Measurements from ENCODE around the gene C22orf15. TPM values are rescaled to one million over a fixed set of nuclear protein-coding genes. Genes with fewer than 3 reads are reported as not detected.

C22orf15 gene
- total and polyA plus RNA-seq, 9 of the 15 experiments (the other 6 are each of a cell fraction or from before 2014, with no cell fraction given): 0.07 TPM; not detected in 8

DNA sequence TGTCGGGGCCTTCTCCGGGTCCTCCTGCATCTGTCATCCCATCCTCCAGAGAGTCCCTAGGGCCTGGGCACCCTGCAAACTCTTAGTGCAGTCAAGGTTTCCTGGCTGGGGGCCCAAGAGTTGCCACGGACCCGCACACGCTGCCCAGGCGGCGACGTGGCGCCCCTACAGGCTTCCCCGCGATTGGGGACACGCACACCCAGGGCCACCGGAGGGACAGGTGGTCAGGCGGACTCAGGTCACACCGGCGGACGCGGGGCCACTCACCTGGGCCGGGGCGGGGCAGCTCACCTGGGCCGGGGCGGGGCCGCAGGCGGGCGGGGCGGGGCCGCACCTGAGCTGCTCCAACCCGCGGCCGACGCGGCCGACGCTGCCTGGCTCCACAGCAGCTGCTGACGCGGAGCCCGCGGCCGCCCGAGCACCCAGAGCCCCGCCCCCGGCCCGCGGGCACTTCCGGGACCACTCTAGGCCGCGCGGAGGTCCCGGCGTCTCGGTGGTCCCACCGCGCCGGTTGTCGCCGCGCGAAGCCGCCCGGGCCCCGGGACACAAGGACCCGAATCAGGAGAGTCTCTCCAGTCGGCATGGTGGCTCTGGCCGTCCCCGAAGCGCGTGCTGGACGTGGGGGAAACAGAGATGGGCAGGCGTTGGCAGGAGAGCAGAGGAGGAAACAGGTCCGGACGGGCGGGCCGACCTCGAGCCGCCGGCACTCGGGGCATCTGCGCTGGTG, 11.9 kb upstream of the C22orf15 start, which contains the start of gene ZNF70 (continued):
- TF ChIP-seq, protein P1, sequence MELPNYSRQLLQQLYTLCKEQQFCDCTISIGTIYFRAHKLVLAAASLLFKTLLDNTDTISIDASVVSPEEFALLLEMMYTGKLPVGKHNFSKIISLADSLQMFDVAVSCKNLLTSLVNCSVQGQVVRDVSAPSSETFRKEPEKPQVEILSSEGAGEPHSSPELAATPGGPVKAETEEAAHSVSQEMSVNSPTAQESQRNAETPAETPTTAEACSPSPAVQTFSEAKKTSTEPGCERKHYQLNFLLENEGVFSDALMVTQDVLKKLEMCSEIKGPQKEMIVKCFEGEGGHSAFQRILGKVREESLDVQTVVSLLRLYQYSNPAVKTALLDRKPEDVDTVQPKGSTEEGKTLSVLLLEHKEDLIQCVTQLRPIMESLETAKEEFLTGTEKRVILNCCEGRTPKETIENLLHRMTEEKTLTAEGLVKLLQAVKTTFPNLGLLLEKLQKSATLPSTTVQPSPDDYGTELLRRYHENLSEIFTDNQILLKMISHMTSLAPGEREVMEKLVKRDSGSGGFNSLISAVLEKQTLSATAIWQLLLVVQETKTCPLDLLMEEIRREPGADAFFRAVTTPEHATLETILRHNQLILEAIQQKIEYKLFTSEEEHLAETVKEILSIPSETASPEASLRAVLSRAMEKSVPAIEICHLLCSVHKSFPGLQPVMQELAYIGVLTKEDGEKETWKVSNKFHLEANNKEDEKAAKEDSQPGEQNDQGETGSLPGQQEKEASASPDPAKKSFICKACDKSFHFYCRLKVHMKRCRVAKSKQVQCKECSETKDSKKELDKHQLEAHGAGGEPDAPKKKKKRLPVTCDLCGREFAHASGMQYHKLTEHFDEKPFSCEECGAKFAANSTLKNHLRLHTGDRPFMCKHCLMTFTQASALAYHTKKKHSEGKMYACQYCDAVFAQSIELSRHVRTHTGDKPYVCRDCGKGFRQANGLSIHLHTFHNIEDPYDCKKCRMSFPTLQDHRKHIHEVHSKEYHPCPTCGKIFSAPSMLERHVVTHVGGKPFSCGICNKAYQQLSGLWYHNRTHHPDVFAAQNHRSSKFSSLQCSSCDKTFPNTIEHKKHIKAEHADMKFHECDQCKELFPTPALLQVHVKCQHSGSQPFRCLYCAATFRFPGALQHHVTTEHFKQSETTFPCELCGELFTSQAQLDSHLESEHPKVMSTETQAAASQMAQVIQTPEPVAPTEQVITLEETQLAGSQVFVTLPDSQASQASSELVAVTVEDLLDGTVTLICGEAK (IDR thresholded peaks at IDR 0.05): peak; percentile 47; the same call in 1 of the 2 replicates
- TF ChIP-seq, protein P1 (CRISPR knock-in tag; IDR thresholded peaks at IDR 0.05): no peak
- peak; percentile 93 for TF ChIP-seq GABPA (tag; conservative IDR thresholded peaks at IDR 0.05; ENCODE audit: low read depth)
- TF ChIP-seq, protein P2, sequence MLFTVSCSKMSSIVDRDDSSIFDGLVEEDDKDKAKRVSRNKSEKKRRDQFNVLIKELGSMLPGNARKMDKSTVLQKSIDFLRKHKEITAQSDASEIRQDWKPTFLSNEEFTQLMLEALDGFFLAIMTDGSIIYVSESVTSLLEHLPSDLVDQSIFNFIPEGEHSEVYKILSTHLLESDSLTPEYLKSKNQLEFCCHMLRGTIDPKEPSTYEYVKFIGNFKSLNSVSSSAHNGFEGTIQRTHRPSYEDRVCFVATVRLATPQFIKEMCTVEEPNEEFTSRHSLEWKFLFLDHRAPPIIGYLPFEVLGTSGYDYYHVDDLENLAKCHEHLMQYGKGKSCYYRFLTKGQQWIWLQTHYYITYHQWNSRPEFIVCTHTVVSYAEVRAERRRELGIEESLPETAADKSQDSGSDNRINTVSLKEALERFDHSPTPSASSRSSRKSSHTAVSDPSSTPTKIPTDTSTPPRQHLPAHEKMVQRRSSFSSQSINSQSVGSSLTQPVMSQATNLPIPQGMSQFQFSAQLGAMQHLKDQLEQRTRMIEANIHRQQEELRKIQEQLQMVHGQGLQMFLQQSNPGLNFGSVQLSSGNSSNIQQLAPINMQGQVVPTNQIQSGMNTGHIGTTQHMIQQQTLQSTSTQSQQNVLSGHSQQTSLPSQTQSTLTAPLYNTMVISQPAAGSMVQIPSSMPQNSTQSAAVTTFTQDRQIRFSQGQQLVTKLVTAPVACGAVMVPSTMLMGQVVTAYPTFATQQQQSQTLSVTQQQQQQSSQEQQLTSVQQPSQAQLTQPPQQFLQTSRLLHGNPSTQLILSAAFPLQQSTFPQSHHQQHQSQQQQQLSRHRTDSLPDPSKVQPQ (CRISPR knock-in tag; IDR thresholded peaks at IDR 0.05; ENCODE audit: borderline replicate concordance): no peak
- TF ChIP-seq RAD21 (CRISPR knock-in tag; conservative IDR thresholded peaks at IDR 0.05 in 1 of 2, IDR thresholded peaks at IDR 0.05 in 1 of 2): peak in 1 of 2 experiments; percentile 22; a peak in 1 of 4 replicates
- TF ChIP-seq MAZ (CRISPR knock-in tag; conservative IDR thresholded peaks at IDR 0.05 in 1 of 2, IDR thresholded peaks at IDR 0.05 in 1 of 2): peak in 1 of 2 experiments; percentile 17; a peak in 1 of 4 replicates
- TF ChIP-seq NR2C2 (CRISPR knock-in tag; IDR thresholded peaks at IDR 0.05): no peak
- TF ChIP-seq NR2C2 (tag; IDR thresholded peaks at IDR 0.05): peak; percentile 49; the same call in 1 of the 2 replicates
- TF ChIP-seq, protein P3, sequence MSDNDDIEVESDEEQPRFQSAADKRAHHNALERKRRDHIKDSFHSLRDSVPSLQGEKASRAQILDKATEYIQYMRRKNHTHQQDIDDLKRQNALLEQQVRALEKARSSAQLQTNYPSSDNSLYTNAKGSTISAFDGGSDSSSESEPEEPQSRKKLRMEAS (CRISPR knock-in tag; IDR thresholded peaks at IDR 0.05): peak; percentile 61; the same call in 1 of the 2 replicates
- peak; percentile 72 for TF ChIP-seq MYC (IDR thresholded peaks at IDR 0.05; ENCODE audit: low read depth, low read length)
- no peak for TF ChIP-seq MYC (CRISPR knock-in tag; IDR thresholded peaks at IDR 0.05; ENCODE audit: borderline replicate concordance, low read depth)
- peak; percentile 94 for TF ChIP-seq ELF2 (CRISPR knock-in tag; IDR thresholded peaks at IDR 0.05)
- peak; percentile 49 for TF ChIP-seq RBBP5 (IDR thresholded peaks at IDR 0.05; ENCODE audit: borderline replicate concordance, insufficient read depth, low read length, poor library complexity, severe bottlenecking)
- peak; percentile 37; the same call in 1 of the 2 replicates for TF ChIP-seq ZNF263 (CRISPR knock-in tag; IDR thresholded peaks at IDR 0.05; ENCODE audit: borderline replicate concordance)
